HCT116 (cell line): ENCODE measurements around the gene MAP1S. TPM values are rescaled to one million over a fixed set of nuclear protein-coding genes. Genes with fewer than 3 reads are reported as not detected.
A peak's percentile ranks its signal among the peaks of the same experiment; 100 is the strongest.

Experiments used
- ATAC-seq: fragments of 200-7000 bp; cut with Tn5 transposase; 2 replicates; pipeline ENCODE4 v1.9.1; 2020; ENCODE audit warnings: mild to moderate bottlenecking, moderate library complexity
- BruUV-seq: library from RNA; stranded (reverse); fragments of 400-500 nt; replicated peaks from 2 replicates; lab custom pipeline; 2021; lab: Mats Ljungman, UMichigan
- CTCF ChIA-PET: fragments of 300-600 bp; sonication (Branson Sonifier 250); formaldehyde crosslinking; loops from one replicate; lab custom pipeline; 2021; ENCODE audit warnings: antibody characterized with exemption; lab: Charles Lee
- POLR2A ChIA-PET: fragments of 300-600, 350-600 bp; sonication (Branson Sonifier 250); formaldehyde crosslinking; loops from one replicate; lab custom pipeline; 2021; ENCODE audit warnings: antibody characterized with exemption; lab: Charles Lee
- RAD21 ChIA-PET, 2 experiments: fragments of 300-600 bp; sonication (Branson Sonifier 250); formaldehyde crosslinking; loops; one replicate each; lab custom pipeline; 2023; ENCODE audit warnings: low total read pairs in 2 of 2; ENCODE audit not compliant: uncharacterized antibody in 2 of 2, unreplicated experiment in 2 of 2, low non-redundant PET in 1 of 2; lab: Charles Lee
- DNase-seq: peaks from one replicate; pipeline ENCODE4 v3.0.0-alpha.2; 2010; ENCODE audit warnings: low read depth, low spot score
- H2AFZ ChIP-seq: fragments of 200-600 bp; shearing (Covaris generic), sonication (generic); 2 replicates; pipeline ENCODE4 v1.6.1; 2017; ENCODE audit warnings: low read depth, mixed run types, mixed read lengths, antibody characterized with exemption, low read length; ENCODE audit not compliant: poor library complexity, severe bottlenecking
- H3K27ac ChIP-seq: 2 replicates; pipeline ENCODE4 v1.5.1; 2012; ENCODE audit warnings: low read depth, low read length
- H3K27me3 ChIP-seq: fragments of 200-600 bp; sonication (generic); 2 replicates; pipeline ENCODE4 v1.6.1; 2016; ENCODE audit warnings: mixed run types, low read length, mixed read lengths; ENCODE audit not compliant: insufficient read depth
- H3K36me3 ChIP-seq, 2 experiments: fragments of 200-500 bp in 1 of 2; fragments of 200-600 bp in 1 of 2; sonication (Bioruptor generic) in 1 of 2; sonication (generic) in 1 of 2; 2 replicates each; pipeline versions ENCODE4 v1.5.1 to v1.6.1; 2014 to 2016; ENCODE audit warnings: low read length in 2 of 2, inconsistent platforms in 1 of 2, mixed read lengths in 1 of 2, mixed run types in 1 of 2; ENCODE audit not compliant: insufficient read depth in 2 of 2, control insufficient read depth in 1 of 2
- H3K4me1 ChIP-seq, 2 experiments: fragments of 200-600 bp in 1 of 2; sonication (generic) in 1 of 2; 2 replicates each; pipeline versions ENCODE4 v1.5.1 to v1.6.1; 2012 to 2017; ENCODE audit warnings: low read length in 2 of 2, inconsistent platforms in 1 of 2, mild to moderate bottlenecking in 1 of 2, mixed read lengths in 1 of 2, mixed run types in 1 of 2, moderate library complexity in 1 of 2; ENCODE audit not compliant: insufficient read depth in 2 of 2, control insufficient read depth in 1 of 2
- H3K4me2 ChIP-seq: fragments of 200-600 bp; sonication (generic); 2 replicates; pipeline ENCODE4 v1.6.1; 2017; ENCODE audit warnings: mixed run types, low read length, mixed read lengths
- H3K4me3 ChIP-seq, 2 experiments: fragments of 200-600 bp in 1 of 2; sonication (generic) in 1 of 2; replicated peaks in 1 of 2; 2 replicates each; pipeline ENCODE4 v1.5.1; 2011 to 2016; ENCODE audit warnings: low read length in 2 of 2, control low read depth in 1 of 2, low read depth in 1 of 2, mild to moderate bottlenecking in 1 of 2, mixed read lengths in 1 of 2, mixed run types in 1 of 2
- H3K79me2 ChIP-seq: fragments of 200-600 bp; sonication (generic); 2 replicates; pipeline ENCODE4 v1.6.1; 2017; ENCODE audit warnings: mild to moderate bottlenecking, mixed run types, low read length, moderate library complexity, mixed read lengths; ENCODE audit not compliant: insufficient read depth
- H3K9ac ChIP-seq: fragments of 200-600 bp; sonication (generic); 2 replicates; pipeline ENCODE4 v1.6.1; 2016; ENCODE audit warnings: low read length, mixed read lengths
- H3K9me2 ChIP-seq: fragments of 200-600 bp; sonication (generic), shearing (Covaris generic); 2 replicates; pipeline ENCODE4 v1.6.1; 2017; ENCODE audit warnings: mixed run types, mild to moderate bottlenecking, moderate library complexity; ENCODE audit not compliant: insufficient read depth
- H3K9me3 ChIP-seq, 2 experiments: fragments of 200-500 bp in 1 of 2; fragments of 200-600 bp in 1 of 2; sonication (Bioruptor generic) in 1 of 2; sonication (generic) in 1 of 2; 2 replicates each; pipeline ENCODE4 v1.6.1; 2014 to 2017; ENCODE audit warnings: low read length in 2 of 2, mixed read lengths in 2 of 2, inconsistent platforms in 1 of 2, low read depth in 1 of 2, mild to moderate bottlenecking in 1 of 2, mixed run types in 1 of 2, moderate library complexity in 1 of 2; ENCODE audit not compliant: control insufficient read depth in 1 of 2, insufficient read depth in 1 of 2
- H4K20me1 ChIP-seq: fragments of 200-600 bp; sonication (generic), shearing (Covaris generic); 2 replicates; pipeline ENCODE4 v1.6.1; 2017; ENCODE audit warnings: mixed run types, mild to moderate bottlenecking, moderate library complexity; ENCODE audit not compliant: insufficient read depth
- CBX3 ChIP-seq: IDR thresholded peaks from 2 replicates; pipeline ENCODE4 v1.6.1; 2012; ENCODE audit warnings: low read depth
- CTCF ChIP-seq, 3 experiments: fragments of 200-600 bp in 1 of 3; sonication (generic) in 1 of 3; IDR thresholded peaks in 2 of 3; conservative IDR thresholded peaks in 1 of 3; 2 replicates each; pipeline ENCODE4 v1.5.1; 2012 to 2017; ENCODE audit warnings: low read depth in 2 of 3, low read length in 2 of 3, antibody characterized with exemption in 1 of 3, borderline replicate concordance in 1 of 3, control low read depth in 1 of 3, mild to moderate bottlenecking in 1 of 3, mixed read lengths in 1 of 3, mixed run types in 1 of 3, moderate library complexity in 1 of 3; ENCODE audit not compliant: insufficient read depth in 1 of 3
- EGR1 ChIP-seq: IDR thresholded peaks from 2 replicates; pipeline ENCODE4 v1.6.1; 2012; ENCODE audit warnings: low read depth
- ELF1 ChIP-seq: IDR thresholded peaks from 2 replicates; pipeline ENCODE4 v1.6.1; 2012; ENCODE audit warnings: low read depth, borderline replicate concordance
- EZH2 ChIP-seq: fragments of 200-600 bp; sonication (generic); IDR thresholded peaks from 2 replicates; pipeline ENCODE4 v1.6.1; 2017; ENCODE audit warnings: antibody characterized with exemption, mixed run types
- FOSL1 ChIP-seq: IDR thresholded peaks from 2 replicates; pipeline ENCODE4 v1.6.1; 2012; ENCODE audit warnings: low read depth
- JUND ChIP-seq: IDR thresholded peaks from 2 replicates; pipeline ENCODE4 v1.6.1; 2012
- MAX ChIP-seq: IDR thresholded peaks from 2 replicates; pipeline ENCODE4 v1.6.1; 2012
- POLR2AphosphoS5 ChIP-seq: IDR thresholded peaks from 2 replicates; pipeline ENCODE4 v1.6.1; 2011; ENCODE audit warnings: mild to moderate bottlenecking, low read depth, low read length, moderate library complexity
- RAD21 ChIP-seq: IDR thresholded peaks from 2 replicates; pipeline ENCODE4 v1.6.1; 2012; ENCODE audit warnings: low read depth, mild to moderate bottlenecking
- SP1 ChIP-seq: IDR thresholded peaks from 2 replicates; pipeline ENCODE4 v1.6.1; 2012; ENCODE audit warnings: low read depth
- SRF ChIP-seq: IDR thresholded peaks from 2 replicates; pipeline ENCODE4 v1.6.1; 2012; ENCODE audit warnings: low read depth
- YY1 ChIP-seq: IDR thresholded peaks from 2 replicates; pipeline ENCODE4 v1.6.1; 2011; ENCODE audit warnings: low read length, low read depth, moderate library complexity, mild to moderate bottlenecking; ENCODE audit not compliant: insufficient replicate concordance; ENCODE audit errors: extremely low read depth
- ZFX ChIP-seq: fragments of 450-650 bp; IDR thresholded peaks from 2 replicates; pipeline ENCODE4 v1.6.1; 2017
- ZNF274 ChIP-seq: fragments of 200-500 bp; sonication (Bioruptor generic); IDR thresholded peaks from 2 replicates; pipeline ENCODE4 v1.6.1; 2014; ENCODE audit warnings: mild to moderate bottlenecking, low read depth, low read length, inconsistent platforms
- intact Hi-C: fragments of 100-400 bp; cut with micrococcal nuclease; formaldehyde crosslinking; loops from 2 replicates; pipeline ENCODE4 v1.10.0; 2022
- total RNA-seq: library from RNA; stranded (reverse); gene quantifications from one replicate; pipeline ENCODE4 v1.2.1, GENCODE V29; 2021; ENCODE audit not compliant: unreplicated experiment
- TF ChIP-seq, protein P1 (sequence below): IDR thresholded peaks from 2 replicates; pipeline ENCODE4 v1.6.1; 2011; ENCODE audit warnings: mild to moderate bottlenecking, low read length, moderate library complexity; ENCODE audit not compliant: insufficient replicate concordance; ENCODE audit errors: extremely low read depth
- TF ChIP-seq, protein P2 (sequence below): IDR thresholded peaks from 2 replicates; pipeline ENCODE4 v1.6.1; 2012
- TF ChIP-seq, protein P3 (sequence below): IDR thresholded peaks from 2 replicates; pipeline ENCODE4 v1.6.1; 2012; ENCODE audit warnings: low read depth

The MAP1S gene
- total RNA-seq, 1 experiment from 2014 or later, result 80.8 TPM

- BruUV-seq, result no TSS peak
- peak overlapping the region; percentile 80 for H3K4me2 ChIP-seq
- intact Hi-C loops, result loop anchor here (10.0 kb wide), 1 partner anchor 225 kb away; no protein-coding TSS in a partner anchor
- RAD21 ChIA-PET, result no interaction called here
- no peaks in the 10 kb centered on the region for H3K9me3 ChIP-seq
- H3K9me2 ChIP-seq, result no peaks in the 10 kb centered on the region
- H3K79me2 ChIP-seq, result peaks cover 27% of the 10 kb centered on the region
- H3K4me3 ChIP-seq, result peak overlapping the region; percentile 37 to 62
- TF ChIP-seq SRF, result no peak
- TF ChIP-seq EZH2, result no peak
- TF ChIP-seq, protein P1, sequence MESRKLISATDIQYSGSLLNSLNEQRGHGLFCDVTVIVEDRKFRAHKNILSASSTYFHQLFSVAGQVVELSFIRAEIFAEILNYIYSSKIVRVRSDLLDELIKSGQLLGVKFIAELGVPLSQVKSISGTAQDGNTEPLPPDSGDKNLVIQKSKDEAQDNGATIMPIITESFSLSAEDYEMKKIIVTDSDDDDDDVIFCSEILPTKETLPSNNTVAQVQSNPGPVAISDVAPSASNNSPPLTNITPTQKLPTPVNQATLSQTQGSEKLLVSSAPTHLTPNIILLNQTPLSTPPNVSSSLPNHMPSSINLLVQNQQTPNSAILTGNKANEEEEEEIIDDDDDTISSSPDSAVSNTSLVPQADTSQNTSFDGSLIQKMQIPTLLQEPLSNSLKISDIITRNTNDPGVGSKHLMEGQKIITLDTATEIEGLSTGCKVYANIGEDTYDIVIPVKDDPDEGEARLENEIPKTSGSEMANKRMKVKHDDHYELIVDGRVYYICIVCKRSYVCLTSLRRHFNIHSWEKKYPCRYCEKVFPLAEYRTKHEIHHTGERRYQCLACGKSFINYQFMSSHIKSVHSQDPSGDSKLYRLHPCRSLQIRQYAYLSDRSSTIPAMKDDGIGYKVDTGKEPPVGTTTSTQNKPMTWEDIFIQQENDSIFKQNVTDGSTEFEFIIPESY, result no peak
- peak; percentile 94 for TF ChIP-seq EGR1
- no peak for TF ChIP-seq FOSL1
- TF ChIP-seq YY1, result peak; percentile 12
- peak; percentile 57 for TF ChIP-seq POLR2AphosphoS5
- TF ChIP-seq SP1, result peak; percentile 59; the same call in 1 of the 2 replicates
- TF ChIP-seq CTCF (IDR thresholded peaks at IDR 0.05 in 2 of 3, conservative IDR thresholded peaks at IDR 0.05 in 1 of 3; ENCODE audit: borderline replicate concordance in 1 of 3, insufficient read depth in 1 of 3, low read depth in 2 of 3, low read length in 2 of 3), result 0 out of 6 replicates have a peak, but pooled peaks of 1 of the 3 experiments have one; percentile 12
- no peak for TF ChIP-seq ELF1
- no peak for TF ChIP-seq ZNF274
- TF ChIP-seq, protein P2, sequence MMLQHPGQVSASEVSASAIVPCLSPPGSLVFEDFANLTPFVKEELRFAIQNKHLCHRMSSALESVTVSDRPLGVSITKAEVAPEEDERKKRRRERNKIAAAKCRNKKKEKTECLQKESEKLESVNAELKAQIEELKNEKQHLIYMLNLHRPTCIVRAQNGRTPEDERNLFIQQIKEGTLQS, result no peak
- no peak for TF ChIP-seq ZFX
- TF ChIP-seq JUND, result no peak
- peak; percentile 41; the same call in 1 of the 2 replicates for TF ChIP-seq CBX3
- TF ChIP-seq RAD21, result no peak
- peak; percentile 43 for TF ChIP-seq MAX
- TF ChIP-seq, protein P3, sequence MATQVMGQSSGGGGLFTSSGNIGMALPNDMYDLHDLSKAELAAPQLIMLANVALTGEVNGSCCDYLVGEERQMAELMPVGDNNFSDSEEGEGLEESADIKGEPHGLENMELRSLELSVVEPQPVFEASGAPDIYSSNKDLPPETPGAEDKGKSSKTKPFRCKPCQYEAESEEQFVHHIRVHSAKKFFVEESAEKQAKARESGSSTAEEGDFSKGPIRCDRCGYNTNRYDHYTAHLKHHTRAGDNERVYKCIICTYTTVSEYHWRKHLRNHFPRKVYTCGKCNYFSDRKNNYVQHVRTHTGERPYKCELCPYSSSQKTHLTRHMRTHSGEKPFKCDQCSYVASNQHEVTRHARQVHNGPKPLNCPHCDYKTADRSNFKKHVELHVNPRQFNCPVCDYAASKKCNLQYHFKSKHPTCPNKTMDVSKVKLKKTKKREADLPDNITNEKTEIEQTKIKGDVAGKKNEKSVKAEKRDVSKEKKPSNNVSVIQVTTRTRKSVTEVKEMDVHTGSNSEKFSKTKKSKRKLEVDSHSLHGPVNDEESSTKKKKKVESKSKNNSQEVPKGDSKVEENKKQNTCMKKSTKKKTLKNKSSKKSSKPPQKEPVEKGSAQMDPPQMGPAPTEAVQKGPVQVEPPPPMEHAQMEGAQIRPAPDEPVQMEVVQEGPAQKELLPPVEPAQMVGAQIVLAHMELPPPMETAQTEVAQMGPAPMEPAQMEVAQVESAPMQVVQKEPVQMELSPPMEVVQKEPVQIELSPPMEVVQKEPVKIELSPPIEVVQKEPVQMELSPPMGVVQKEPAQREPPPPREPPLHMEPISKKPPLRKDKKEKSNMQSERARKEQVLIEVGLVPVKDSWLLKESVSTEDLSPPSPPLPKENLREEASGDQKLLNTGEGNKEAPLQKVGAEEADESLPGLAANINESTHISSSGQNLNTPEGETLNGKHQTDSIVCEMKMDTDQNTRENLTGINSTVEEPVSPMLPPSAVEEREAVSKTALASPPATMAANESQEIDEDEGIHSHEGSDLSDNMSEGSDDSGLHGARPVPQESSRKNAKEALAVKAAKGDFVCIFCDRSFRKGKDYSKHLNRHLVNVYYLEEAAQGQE, result no peak
- CTCF ChIA-PET, result no interaction called here
- no peaks in the 10 kb centered on the region for H4K20me1 ChIP-seq
- H3K36me3 ChIP-seq, result no peaks in the 10 kb centered on the region
- H3K27me3 ChIP-seq, result no peaks in the 10 kb centered on the region
- DNase-seq (peak; percentile 50), ATAC-seq (peak; percentile 84)
- no peak overlapping the region for H2AFZ ChIP-seq
- peak overlapping the region; percentile 68 for H3K9ac ChIP-seq
- peak overlapping the region; percentile 20; the same call in 1 of the 2 replicates for H3K27ac ChIP-seq
- POLR2A ChIA-PET, result no interaction called here
- peaks cover 27 to 61% of the 10 kb centered on the region in 2 experiments for H3K4me1 ChIP-seq
Measured at GRCh38 chr19:17680230-17680722, 39.0 kb upstream of the MAP1S start.
